NCI-H187 (cell line): Measurements from ENCODE around the gene TMCC2.
"Not testable (repeated sequence)": the region's sequence is repeated elsewhere in the genome, so short reads cannot be mapped to it uniquely, and the experiment has no call there.

Source experiments
- DNase-seq, 2 experiments: peaks; one replicate each; lab custom pipeline; 2025; lab: John Stamatoyannopoulos, UW

The TMCC2 gene

DNA sequence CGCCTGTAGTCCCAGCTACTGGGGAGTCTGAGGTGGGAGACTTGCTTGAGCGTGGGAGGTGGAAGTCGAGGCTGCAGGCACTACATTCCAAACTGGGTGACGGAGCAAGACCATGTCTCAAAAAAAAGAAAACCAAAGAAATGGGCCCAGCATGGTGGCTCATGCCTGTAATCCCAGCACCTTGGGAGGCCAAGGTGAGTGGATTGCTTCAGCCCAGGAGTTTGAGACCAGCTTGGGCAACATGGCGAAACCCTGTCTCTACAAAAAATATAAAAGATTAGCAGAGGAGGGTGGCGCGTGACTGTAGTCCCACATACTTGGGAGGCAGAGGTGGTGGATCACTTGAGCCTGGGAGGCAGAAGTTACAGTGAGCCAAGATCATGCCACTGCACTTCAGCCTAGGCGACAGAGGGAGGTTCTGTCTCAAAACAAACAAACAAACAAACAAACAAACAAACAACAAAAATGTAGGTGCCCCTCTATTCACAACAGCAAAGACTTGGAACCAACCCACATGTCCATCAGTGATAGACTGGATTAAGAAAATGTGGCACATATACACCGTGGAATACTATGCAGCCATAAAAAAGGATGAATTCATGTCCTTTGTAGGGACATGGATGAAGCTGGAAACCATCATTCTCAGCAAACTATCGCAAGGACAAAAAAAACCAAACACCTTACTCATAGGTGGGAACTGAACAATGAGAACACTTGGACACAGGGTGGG lies 53.1 kb downstream of the TMCC2 start:
- not testable (repeated sequence) for DNase-seq

DNA sequence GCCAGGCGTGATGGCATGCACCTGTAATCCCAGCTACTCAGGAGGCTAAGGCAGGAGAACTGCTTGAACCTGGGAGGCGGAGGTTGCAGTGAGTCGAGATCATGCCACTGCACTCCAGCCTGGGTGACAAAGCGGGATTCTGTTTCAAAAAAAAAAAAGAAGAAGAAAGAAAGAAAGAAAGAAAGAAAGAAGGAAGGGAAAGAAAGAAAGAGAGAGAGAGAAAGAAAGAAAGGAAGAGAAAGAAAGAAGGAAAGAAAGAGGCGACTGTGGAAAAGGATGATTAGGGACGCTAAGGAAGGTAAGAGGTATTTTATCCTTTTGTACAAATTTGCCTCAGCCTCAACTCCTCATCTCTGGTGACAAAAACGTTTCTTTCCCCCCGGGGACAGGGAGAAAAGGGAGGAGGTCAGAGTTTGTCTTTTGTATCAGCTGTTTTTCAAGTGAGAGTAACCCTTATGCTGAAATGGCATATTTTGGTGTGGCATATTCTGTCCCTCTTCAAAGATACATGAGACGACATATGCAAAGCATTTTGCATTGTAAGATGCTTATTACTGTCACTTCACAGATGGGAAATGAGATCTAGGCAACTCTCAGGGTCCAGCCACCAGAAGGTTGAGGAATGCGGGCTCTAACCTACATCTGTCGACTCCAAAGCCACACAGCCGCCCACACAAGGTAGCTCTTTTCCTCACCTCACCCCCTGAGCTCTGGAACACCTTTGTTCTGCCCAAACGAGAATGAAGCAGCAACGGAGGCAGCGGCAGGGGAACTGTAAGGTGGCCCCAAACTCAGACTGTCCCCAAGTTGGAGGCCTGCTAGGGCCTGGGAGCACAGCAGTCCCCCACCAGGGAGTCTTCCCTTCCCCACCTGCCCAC lies 55.8 kb downstream of the TMCC2 start:
- no peak for DNase-seq

DNA sequence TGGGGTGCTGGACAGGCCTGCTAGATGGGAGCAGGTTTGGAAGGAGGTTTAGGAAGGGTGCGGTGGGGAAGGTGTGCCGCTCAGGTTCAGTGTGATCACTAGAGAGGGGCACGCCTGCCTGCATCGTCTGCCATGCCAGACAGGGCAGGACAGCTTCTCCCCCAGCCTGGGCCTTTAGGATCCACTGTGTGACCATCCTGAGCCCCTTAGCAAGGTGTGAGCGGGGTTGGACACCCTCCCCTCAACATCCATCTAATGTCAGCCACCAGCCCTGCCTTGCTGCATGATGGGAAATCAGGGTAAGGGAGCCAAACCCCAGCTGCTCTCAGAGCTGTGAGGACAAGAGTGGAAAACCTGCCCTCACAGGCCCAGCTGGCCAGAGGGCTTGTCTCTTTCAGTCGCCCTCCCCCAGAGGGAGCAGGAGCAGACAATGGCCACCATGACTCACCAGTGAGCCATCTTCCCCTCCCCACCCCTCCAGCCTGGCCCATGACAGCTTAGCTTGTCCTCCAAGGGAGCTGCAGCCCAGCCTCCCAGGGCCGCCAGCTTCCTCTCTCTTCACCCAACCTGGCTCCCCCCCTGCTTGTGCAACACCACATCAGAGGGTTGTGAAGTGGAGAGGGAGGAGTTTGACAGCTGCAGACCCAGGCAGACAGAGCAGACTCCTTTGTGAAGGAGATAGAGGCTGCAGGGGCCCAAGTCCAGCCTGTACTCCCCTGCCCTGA lies 56.8 kb downstream of the TMCC2 start:
- peak; percentile 69 to 93 for DNase-seq

DNA sequence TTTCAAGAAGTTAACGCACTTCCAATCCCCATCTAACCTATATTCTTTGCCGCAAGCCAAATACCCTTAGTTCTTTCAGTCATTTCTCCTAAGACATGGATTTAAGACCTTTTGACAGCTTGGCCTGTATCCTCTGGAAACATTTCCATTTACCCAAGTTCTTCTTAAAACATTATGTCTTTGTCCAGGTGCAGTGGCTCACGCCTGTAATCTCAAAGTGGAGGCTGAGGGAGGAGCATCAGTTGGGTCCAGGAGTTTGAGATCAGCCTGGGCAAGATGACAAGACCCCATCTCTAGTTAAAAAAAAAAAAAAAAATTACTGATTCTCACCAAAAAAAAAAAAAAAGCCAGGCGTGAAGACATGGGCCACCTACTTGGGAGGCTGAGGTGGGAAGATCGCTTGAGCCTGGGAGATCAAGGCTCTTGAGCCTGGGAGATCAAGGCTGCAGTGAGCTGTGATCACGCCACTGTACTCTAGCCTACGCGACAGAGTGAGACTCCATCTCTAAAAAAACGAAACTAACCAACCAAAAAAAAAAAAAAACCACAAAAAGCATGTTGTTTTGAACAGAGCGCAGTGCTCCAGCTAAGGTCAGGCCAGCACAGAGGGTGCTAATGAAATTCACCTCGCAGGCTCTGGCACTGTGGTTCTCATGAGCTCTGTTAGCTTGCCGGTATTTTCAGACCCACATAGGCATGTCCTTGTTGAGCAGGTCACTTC lies 57.8 kb downstream of the TMCC2 start:
- DNase-seq: no peak

DNA sequence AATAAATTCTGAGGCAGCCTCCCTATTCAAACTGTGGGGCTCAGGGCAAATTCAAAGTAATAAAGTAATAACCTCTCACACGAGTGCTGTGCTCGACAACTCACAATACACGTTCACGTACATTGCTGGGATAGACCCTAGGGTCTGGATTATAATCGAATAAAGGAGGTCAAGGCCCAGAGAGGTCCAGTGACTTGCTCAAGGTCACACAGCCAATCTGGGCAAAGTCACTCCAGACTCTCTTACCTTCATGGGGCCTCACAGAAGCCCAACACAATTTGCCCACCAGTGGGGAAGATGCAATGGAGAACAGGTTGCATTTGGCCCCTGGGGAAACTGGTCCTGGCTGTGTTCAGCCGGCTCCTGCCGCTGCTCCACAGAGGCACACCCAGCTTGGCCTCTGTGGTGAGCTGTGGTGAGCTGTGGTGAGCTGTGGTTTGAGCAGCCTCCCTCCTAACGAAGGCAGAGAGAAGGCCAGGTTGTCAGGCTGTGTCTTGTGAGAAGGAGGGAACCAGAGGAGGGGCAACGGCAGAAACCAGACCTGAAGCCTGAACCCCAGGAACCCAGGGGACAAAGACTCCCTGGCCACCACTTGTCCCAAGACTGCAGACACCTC lies 58.7 kb downstream of the TMCC2 start:
- no peak for DNase-seq

DNA sequence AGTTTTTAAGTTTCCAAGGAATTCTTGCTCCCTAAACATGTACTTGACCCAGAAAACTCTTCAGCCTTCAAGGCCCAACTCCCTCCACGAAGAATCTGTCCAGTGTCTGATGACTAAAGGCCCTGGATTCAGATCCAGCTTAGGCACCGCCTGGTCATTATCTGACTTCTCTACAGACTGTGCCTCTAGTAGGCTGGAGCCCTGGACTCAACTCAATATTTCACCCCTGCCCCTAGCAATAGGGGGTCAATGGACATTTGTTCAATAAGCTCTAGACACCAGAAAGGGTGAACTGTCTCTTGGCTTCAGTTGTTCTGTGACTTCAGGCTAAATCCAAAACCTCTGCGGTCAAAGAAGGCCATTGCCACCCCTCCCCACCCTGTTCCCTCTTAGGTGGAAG lies 59.3 kb downstream of the TMCC2 start:
- DNase-seq: no peak

DNA sequence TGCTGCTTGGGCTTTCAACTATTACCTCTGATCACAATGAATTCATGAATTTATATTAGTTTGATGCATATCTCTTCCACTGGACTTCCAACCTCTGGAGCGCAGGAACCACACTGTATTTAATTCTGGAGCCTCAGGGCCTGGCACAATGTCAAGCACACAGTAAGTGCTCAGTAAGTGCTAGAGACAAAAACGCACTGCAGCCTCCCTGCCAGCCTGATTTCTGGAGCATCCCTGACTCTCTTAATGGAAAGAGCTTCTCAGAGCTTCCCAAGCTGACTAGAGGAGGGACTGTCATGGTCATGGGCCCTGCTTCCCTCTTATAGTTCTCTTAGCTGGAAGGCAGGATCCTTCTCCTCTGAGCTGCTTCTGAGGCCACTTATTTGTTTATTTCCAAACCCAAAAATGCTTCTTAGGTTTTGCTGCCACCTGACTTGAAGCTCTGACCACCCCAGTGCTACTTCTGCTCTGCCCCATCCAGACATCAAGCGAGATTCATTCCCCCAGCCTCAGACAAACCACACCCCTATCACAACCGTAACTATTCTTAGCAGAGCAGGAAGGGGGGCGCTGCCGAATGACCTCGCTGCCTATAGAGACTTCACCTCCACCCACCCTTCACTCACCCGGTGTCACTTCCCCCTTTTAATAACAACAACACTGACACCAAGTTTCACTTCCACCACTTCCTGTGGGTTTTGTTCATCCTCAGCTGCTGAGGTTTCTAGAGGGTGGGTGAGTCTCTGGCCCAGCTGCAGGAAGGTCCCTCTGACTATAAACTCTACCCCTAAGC lies 60.2 kb downstream of the TMCC2 start:
- DNase-seq: no peak

DNA sequence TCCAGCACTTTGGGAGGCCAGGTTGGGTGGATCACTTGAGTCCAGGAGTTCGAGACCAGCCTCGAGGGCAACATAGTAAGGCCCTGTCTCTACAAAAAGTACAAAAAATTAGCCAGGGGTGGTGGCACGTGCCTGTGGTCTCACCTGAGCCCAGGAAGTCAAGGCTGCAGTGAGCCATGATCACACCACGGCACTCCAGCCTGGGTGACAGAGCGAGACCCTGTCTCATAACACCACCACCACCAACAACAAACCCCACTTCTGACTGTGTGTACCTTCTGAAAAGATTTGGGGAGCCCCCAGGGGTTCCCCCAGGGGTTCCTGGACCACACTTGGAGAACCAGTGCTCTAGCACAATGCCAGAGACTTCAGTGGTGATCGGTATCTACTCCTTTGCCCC lies 63.9 kb downstream of the TMCC2 start:
- DNase-seq: no peak

DNA sequence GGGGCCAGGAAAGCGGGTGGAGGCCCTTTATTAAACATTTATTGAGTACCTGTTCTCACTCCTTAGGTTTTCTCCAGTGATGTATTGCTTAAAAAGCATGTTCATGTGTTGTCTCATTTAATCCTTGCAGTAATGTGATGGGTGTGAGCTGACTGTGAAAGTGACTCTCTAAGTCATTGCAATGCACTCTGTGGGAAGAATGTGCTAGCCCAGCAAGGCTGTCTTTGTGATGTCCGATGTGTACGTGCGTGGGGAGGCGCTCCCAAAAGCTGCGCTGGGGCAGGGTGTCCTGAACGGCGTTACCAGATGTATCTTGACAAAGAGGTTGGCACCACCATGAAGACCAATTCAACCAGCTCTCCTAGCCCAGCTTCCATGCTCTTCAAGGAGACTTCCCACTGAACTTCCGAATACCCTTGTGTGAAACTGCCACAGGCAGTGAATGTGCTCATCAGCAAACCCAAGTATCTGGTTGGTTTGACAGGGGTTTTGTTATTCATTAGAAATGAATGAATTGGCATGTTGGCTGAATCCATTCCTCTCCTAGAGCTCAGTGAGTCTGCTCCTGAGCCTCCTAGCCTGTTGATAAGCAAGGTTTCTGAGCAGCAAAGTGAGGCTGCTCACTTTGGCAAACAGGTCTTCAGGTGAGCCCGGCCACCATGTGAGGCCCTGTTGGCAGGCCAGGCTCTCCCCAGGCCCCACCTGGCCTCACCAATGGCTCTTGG lies 65.8 kb downstream of the TMCC2 start:
- DNase-seq: no peak

DNA sequence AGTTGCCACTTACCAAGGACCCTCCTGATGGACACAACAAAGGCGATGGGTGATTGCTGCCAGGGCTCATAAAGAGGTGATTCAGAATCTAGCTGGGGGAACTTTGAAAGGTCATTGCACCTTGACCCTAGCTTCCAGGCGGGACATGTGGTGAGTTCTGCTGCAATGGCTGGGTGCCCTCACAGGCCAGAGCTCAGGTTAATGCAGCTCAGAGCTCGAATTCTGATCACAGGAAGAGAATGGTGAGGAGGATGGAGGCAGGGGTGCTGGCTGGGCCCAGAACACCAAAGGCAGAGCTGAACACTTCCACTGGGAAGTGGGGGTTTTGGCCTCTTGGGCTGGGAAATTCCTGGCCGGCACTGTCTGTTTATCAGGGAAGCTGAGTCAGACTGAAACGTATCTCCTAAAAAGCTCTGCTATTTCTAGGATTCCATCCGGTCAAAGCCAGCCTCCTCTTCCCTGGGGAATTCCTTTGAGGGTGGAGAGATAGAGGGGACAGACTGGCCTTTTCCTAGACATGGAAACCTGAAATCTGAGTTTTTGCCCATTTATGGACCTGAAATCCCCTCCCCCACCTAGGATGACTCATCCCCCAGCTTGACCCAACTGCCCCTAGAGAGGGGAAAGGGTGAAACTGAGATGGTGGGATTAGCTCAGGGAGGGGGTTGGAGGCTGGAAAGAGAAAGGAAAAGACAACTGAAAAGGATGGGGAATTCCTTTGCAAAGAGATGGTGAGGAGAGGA lies 66.6 kb downstream of the TMCC2 start:
- no peak for DNase-seq

DNA sequence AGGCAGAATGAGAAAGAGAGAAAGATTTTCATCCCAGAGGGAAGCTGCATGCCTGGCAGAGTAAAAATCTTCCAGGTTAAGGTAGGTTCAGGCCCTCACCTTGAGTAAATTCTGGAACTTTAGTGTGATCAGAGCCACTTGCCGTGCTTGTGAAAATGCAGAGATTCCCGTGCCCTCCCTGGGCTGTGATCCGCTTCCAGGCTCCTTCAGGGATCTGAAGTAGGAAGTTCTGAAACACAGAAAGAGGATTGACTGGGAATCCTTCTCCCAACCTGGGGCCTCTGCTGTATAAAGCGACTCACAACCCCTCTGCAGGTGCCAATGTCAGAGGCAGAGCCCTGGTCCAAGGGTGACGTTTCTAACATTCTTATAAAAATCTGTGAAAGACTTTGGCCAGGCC lies 67.2 kb downstream of the TMCC2 start:
- DNase-seq: no peak

DNA sequence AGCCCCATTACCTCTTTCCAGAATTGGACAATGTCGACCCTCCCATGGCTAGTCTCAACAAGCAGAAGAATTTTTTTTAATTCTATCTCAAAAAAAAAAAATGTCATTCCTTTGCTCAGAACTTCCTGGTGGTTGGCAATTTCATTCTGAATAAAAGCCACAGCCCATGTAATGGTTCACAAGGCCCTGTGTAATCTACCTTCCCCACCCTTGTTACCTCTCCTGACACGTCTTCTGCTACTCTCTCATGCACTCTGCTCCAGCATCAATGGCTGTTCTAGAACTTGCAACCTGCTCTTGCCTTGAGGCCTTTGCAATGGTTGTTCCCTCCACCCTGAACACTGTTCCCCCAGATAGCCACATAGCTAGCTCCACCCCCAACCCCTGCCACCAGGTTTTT lies 68.4 kb downstream of the TMCC2 start:
- DNase-seq: no peak

DNA sequence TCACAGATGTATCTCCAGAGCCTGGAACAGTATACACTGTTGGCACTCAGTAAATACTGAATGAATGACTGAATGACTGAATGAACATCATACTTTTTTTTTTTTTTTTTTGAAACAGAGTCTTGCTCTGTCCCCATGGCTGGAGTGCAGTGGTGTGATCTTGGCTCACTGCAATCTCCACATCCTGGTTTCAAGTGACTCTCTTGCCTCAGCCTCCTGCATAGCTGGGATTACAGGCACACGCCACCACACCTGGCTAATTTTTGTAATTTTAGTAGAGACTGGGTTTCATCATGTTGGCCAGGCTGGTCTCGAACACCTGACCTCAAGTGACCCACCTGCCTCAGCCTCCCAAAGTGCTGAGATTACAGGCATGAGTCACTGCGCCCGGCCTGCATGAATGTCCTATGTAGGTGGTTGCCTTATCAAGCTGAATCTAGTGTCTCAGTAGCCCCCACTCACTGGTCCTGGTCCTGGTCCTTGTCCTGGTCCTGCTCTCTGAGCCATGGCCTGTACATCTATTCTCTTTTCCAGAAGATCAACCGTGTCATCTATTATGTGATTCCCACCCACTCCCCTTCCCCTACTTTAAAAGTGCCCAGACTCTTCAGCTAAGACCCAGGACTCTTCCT lies 69.9 kb downstream of the TMCC2 start:
- DNase-seq: not testable (repeated sequence)

DNA sequence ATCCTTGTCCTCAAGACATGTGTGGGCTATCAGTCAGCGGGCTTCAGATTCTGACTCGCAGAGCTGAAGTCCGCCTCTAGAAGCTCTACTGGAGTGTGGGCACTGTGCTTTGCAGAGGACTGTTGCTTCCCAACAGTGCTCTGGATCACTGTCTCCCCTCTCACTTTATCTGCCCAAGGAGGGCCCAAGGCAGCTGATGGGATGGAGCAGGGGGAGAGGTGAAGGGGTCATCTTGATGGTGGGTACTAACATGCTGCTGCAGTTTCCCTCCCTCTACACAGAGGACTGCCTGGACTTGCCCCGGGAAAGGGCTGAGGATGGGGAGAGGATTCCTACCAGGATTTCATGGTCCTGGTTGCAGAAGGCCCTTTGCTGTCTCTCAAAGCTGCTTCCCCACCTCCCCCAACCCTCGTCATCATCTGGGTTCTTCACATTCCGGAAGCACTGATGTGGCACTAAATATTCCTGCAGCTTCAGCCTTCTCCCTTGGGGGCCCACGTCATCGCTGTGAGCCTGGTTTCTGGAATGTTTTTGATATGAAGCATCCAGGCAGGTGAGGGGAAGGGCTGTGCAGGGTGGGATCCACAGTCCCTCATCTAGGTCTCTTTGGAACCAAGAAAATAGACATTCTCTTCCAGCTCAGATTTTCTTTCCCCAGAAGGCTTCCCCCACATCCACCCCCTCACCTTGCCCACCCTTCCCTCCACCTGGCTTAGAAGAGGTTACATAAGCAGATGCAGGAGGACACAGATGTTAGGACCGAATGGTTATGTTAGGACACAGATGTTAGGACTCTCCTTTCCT lies 70.6 kb downstream of the TMCC2 start:
- DNase-seq: peak; percentile 30 to 79

DNA sequence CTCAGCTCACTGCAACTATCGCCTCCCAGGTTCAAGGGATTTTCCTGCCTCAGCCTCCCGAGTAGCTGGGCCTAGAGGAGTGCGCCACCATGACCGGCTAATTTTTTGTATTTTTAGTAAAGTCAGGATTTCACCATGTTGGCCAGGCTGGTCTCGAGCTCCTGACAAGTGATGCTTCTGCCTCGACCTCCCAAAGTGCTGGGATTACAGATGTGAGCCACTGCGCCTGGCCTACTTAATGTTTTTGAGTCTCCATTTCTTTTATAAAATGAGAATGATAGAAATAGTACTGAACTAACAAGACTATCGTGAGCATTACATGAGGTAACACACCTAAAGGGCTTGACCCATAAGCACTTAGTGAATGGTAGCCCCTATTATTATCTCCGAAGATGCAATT lies 72.4 kb downstream of the TMCC2 start:
- no peak for DNase-seq

DNA sequence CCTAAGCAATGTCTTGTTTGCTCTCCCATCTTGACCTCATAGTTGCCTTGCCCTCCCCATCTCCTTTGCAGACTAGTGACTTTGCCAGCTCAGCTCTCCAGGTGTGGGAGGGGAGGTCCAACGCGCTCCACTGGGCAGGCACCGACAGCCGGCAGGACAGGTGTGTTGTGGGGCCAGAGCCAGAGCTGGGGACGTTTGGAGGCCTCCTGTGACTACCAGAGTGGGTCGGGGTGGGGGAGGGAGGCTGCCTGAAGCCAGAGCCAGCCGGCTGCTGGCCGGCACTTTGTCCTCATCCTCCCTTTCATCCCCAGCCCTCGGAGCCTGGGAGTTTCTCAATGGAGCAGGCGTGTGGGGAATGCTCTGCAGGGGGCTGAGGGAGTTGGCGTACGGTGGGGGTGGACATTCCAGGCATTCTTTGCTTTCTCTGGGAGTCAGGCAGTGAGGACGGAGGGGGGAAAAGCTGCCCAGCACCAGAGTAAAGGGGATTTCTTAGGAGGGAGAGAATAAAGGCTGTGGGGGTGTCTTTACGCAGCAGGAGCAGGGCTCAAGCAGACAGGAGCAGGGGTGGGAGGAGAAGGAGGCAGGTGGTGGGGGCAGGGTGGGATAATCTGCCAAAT lies 73.6 kb downstream of the TMCC2 start:
- peak; percentile 38 to 75 for DNase-seq

DNA sequence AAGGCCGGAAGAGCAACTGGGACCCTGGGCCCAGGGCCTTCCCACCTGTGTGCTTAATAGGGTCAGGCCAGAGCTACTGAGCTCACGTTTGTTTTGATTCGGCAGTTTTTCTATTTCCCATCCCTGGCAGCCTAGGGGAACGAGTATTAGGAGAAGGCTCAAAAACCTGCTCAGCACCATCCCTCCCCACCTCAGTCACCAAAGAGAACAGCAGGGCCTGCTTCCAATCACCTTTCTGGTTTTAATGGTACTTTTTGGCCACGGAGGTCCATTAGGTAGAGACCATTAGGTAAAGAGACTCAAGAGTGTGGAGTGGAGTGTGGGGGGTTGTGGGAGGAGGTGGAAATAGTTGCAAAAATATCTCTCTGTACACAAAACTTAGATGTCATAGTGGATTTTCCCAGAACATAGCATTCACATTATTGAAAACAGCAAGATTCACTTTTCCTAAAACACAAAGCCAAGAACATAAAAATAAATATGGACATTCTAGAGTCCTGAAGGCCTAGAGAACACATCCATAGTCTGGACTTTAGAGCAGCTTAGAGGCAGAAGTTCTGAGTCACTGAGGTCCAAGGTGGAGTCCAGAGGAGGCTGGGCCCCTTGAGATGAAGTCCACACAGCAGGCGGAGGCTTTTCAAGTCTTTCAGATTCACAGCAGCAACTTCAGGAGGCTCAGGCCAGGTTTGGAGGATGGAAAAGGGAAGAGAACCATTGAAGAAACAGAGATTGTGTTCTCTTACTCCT lies 74.3 kb downstream of the TMCC2 start:
- no peak for DNase-seq
